Lung (tissue), 12 donors: ENCODE measurements around the gene RNASEH2B. TPM values are rescaled to one million over a fixed set of nuclear protein-coding genes. Genes with fewer than 3 reads are reported as not detected.

Experiments
- ATAC-seq: fragments of 200-7000 bp; cut with Tn5 transposase; one replicate; pipeline ENCODE4 v1.9.1; 2020; ENCODE audit warnings: moderate number of reproducible peaks; ENCODE audit not compliant: insufficient read depth, low FRiP score
- DNase-seq, 3 donors: peaks; one replicate each; pipeline ENCODE4 v3.0.0-alpha.2; 2013 to 2017
- H3K27ac ChIP-seq, 2 donors: one replicate each; pipeline ENCODE4 v1.5.1; 2013; ENCODE audit warnings: mild to moderate bottlenecking in 2 of 2, moderate library complexity in 2 of 2, control low read depth in 1 of 2, inconsistent platforms in 1 of 2, low read depth in 1 of 2, low read length in 1 of 2
- H3K27me3 ChIP-seq, 3 donors: one replicate each; pipeline ENCODE4 v1.5.1; 2013; ENCODE audit warnings: low read length in 2 of 3; ENCODE audit not compliant: control insufficient read depth in 3 of 3, insufficient read depth in 3 of 3
- H3K36me3 ChIP-seq, 4 donors: one replicate each; pipeline ENCODE4 v1.5.1; 2013; ENCODE audit warnings: low read length in 4 of 4, mild to moderate bottlenecking in 1 of 4, moderate library complexity in 1 of 4; ENCODE audit not compliant: control insufficient read depth in 4 of 4, insufficient read depth in 4 of 4
- H3K4me1 ChIP-seq, 5 donors: one replicate each; pipeline ENCODE4 v1.5.1; 2013; ENCODE audit warnings: low read length in 5 of 5, mild to moderate bottlenecking in 2 of 5, moderate library complexity in 1 of 5; ENCODE audit not compliant: control insufficient read depth in 5 of 5, insufficient read depth in 5 of 5
- H3K4me3 ChIP-seq: one replicate; pipeline ENCODE4 v1.5.1; 2013; ENCODE audit warnings: mild to moderate bottlenecking, control low read depth, moderate library complexity
- H3K9ac ChIP-seq, 2 donors: one replicate each; pipeline ENCODE4 v1.5.1; 2013; ENCODE audit warnings: low read length in 2 of 2, control low read depth in 1 of 2; ENCODE audit not compliant: insufficient read depth in 1 of 2
- H3K9me3 ChIP-seq, 4 donors: one replicate each; pipeline ENCODE4 v1.5.1; 2013; ENCODE audit warnings: low read length in 3 of 4, mild to moderate bottlenecking in 1 of 4, moderate library complexity in 1 of 4; ENCODE audit not compliant: control insufficient read depth in 4 of 4, insufficient read depth in 3 of 4
- CTCF ChIP-seq: IDR thresholded peaks from 2 replicates; pipeline ENCODE4 v1.5.1; 2012; ENCODE audit warnings: mild to moderate bottlenecking; ENCODE audit errors: control extremely low read depth, extremely low read depth
- WGBS, 2 donors: extraction: QIAGEN DNeasy Blood & Tissue Kit; methylation state at CpG; one replicate each; pipeline ENCODE4 v1.1.7; 2013; 5-methylcytosine and 5-hydroxymethylcytosine counted together
- polyA plus RNA-seq, 2 donors: library from polyadenylated mRNA; stranded (reverse); fragments of 200-250 nt; gene quantifications; one replicate each; pipeline ENCODE4 v1.2.1, GENCODE V29; 2013
- total RNA-seq, 2 donors: library from RNA; depleted of rRNA in 1 of 2; stranded (reverse); fragments of >200 nt in 1 of 2; gene quantifications; one replicate each; pipeline ENCODE4 v1.2.1, GENCODE V29; 2014 to 2021
- donor health status: control.
- donor health status: control.
- donor health status: Bipolar disorder and iron deficiency.
- donor health status: healthy.
- donor health status: DM: yes; HTN: yes; CAD: no.

The RNASEH2B gene
- total and polyA plus RNA-seq, 4 donors: 29.6 to 115 (median 57.8) TPM

- no peak for TF ChIP-seq CTCF
- Histone ChIP-seq H3K36me3 (no peaks in the 10 kb centered on the region), H3K4me1 (peaks cover 0 to 6% (median 0%) of the 10 kb centered on the region in 5 donors), H3K9ac (no peak overlapping the region), H3K27me3 (no peaks in the 10 kb centered on the region), H3K27ac (peak overlapping the region in 1 of 2 donors; percentile 6), H3K9me3 (no peaks in the 10 kb centered on the region), H3K4me3 (no peak overlapping the region)
- DNase-seq (no peak), ATAC-seq (no peak)
- WGBS, 2 donors: 69 to 86% methylated on average over 4 of the region's 4 CpGs
Measured at GRCh38 chr13:51005566-51005965, 96.0 kb downstream of the RNASEH2B start.

Other genes with a start within 250 kb of the RNASEH2B start
- gene DLEU7, start 66.1 kb upstream of the RNASEH2B start, total RNA-seq: under 1 TPM; 0.65 to 0.80 TPM
- gene DLEU7, start 66.1 kb upstream of the RNASEH2B start, polyA plus RNA-seq: 1 to 10 TPM in 1 of 2 donors, under 1 TPM in 1; 0.49 to 2.5 TPM
- under 1 TPM in 1 of 2 donors, not detected in 1; 0.23 TPM for gene C13orf42, start 201.5 kb downstream of the RNASEH2B start, total RNA-seq
- under 1 TPM in 1 of 2 donors, not detected in 1; 0.04 TPM for gene C13orf42, start 201.5 kb downstream of the RNASEH2B start, polyA plus RNA-seq